ENCODE measurements around the gene TUNAR.

The TUNAR gene

GRCh38 chr14:95875831-95876760 is 536 bp upstream of the TUNAR start:
- FAIRE-seq: no peak

DNA sequence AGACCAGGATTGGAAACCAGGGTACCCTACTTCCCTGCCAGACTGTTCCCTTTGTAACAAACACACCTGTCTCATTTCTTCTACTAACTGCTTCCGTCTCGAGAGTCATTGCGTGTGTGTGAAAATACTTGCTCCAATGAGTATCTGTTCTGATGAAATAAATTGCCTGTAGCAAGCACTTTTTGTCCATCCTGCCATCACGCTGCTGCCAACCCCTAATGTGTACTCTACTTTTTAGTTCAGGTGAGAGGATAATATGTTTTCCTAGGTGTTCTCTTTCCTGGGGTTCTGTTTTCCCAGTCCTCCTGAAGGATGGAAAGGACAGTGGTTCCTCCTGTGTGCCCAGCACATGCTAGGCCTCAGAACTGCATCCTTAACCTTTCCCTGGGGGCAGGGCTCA is 1.0 kb downstream of the TUNAR start:
- FAIRE-seq: no peak

DNA sequence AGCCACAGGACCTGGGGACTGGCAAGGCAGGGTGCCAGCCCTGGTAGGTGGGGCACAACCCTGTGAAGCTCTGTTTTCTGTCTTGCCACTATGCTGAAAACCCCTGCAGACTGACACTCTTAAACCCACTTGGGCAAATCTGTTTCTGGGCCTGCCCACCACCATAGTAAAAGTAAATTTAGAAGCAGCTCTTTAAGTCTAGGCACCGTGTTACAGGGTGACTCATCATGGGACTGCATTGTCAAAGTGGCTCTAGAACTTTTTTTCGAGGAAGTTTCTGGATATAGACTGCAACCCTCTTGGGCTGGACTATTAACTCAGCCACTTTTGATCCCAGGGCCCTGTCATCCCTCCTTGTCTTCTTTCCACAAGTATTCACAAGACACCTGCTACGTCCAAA is 7.7 kb downstream of the TUNAR start:
- no peak for FAIRE-seq

- no peak for FAIRE-seq
Measured at GRCh38 chr14:95885278-95885677, 8.6 kb downstream of the TUNAR start.

DNA sequence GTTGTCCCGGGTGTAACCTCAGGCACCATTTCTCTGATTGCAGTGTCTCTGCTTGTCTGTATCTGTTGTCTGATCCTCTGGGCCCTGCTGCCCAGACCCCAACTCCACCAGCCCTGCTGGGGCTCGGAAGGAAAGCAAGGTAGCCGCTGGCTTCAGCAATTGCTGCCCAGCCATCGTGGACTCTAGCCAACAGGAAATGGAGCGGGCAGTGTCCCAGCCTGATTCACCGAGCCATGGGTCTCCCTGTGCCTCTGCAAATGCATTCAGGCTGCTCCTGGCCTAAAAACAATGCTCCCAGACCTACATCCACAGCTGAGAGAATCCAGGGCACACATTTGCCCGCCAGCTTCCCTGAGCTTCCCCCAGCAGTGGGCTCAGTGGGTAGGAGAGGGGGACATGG is 9.2 kb downstream of the TUNAR start:
- no peak for FAIRE-seq

DNA sequence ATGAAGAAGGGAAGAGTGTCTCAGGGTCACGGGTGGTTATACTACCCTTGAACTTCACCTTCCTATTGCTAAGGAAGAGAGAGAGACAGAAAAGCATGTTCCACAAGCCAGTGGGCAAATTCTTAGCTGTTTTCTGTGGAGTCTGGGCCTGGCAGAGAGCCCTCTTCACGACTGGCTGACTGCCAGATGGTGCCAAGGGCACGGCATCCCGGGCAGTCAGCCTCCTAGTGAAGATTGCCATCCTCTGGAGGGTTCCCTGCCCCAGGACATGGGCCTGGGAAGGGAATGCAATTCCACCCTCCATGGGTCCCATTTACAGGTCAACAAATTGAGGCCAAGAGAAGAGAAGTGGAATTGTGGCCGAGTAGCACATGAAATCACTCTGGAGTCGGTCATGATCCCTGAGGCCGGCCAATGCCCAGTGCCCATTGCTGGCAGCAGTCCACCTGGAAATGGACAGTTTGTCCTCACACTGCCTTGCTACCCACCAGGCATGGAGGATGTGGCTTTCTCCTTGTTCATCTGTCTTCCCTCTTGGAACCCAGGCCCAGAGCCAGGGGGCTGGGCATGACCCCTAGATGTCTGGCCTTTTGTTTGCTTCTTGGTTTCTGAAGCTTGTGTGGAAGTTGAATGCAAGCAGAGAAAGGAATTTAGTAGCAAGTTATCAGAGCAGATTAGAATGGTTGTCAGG is 9.9 kb downstream of the TUNAR start:
- FAIRE-seq: no peak

DNA sequence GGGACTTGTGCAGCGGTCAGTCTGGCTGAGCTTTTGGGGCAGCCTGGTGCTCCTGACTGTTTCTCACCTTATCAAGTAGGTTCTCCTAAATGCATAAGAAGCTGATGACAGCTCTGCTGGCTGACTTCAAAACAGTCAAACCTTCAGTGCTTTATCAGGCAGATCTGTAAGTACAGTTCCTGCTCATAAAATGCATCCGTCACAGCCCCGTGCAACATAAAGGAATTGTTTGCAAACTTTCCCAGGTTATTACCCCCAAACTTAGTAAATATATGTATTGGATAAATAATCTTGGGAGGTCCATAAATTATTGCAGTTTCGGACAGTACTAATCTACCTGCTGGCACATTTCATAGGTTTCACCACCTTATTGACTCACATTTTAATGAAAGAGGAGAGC is 10.7 kb downstream of the TUNAR start:
- FAIRE-seq: no peak

GRCh38 chr14:95889236-95889979 is 12.8 kb downstream of the TUNAR start:
- FAIRE-seq: no peak

DNA sequence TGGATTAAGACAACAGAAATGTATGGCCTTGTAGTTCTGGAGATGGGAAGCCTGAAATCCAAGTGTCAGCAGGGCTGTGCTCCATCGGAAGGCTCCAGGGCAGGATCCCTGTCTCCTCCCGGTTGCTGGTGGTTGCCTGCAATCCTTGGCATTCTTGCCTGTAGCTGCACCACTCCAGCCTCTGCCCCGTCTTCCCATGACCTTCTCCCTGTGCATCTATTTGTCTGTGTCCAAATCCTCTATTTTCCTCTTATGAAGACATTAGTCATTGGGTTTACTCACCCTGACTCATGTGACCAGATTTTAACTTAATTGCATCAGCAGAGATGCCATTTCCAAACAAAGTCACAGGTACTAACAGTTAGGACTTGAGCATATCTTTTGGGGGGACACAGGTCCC is 15.1 kb downstream of the TUNAR start:
- FAIRE-seq: no peak

- no peak for FAIRE-seq
Measured at GRCh38 chr14:95892142-95892541, 15.5 kb downstream of the TUNAR start.

GRCh38 chr14:95895720-95896119 is 19.1 kb downstream of the TUNAR start:
- no peak for FAIRE-seq

DNA sequence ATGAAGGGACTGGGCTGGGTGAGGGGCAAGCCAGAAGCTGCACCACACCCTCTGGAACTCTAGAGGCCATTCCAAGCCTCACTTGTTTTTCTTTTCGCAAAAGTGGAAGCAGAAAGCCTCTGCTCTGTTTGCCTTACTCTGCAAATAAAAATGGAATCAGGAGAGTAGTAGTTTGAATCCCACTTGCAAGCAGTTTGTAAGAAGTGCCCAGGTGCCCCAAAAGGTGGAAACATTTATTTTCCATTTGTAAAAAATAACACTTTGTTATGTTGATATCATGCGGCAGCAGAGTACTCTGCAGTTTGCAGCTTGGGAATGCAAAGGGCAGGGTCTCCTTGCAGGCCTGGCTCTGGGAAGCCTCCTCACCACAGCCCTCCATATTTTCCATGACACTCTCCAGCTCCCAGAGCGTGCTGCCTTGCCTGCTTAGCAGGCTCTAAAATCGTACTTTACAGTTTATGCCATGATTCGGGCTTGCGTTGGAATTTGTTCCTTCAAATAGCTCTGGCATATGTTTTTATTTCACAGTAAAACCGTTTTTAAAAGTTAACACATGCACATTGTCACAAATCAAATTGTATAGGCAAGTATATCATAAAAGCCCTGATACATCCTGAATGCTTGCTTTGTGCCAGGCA is 20.0 kb downstream of the TUNAR start:
- no peak for FAIRE-seq

GRCh38 chr14:95897280-95897679 is 20.6 kb downstream of the TUNAR start:
- FAIRE-seq: no peak

DNA sequence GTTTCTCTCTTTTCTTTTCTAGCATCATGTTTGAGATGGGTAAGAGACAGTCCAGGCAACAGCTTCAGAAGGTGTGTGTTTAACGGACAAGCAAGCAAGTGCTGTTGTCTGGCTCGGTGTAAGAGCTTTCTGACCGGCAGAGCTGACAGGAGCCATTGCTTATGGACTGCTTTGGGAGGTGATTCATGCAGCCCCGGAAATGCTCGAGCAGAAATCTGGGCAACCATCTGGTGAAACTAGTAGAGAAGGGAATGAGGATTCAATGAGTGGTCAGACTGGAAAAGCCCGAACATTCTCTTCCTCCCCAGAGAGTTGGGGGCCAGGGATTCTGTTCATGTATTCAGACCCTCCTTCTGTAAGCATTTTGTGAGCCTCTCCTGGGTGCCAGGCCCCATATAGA is 24.4 kb downstream of the TUNAR start:
- no peak for FAIRE-seq

DNA sequence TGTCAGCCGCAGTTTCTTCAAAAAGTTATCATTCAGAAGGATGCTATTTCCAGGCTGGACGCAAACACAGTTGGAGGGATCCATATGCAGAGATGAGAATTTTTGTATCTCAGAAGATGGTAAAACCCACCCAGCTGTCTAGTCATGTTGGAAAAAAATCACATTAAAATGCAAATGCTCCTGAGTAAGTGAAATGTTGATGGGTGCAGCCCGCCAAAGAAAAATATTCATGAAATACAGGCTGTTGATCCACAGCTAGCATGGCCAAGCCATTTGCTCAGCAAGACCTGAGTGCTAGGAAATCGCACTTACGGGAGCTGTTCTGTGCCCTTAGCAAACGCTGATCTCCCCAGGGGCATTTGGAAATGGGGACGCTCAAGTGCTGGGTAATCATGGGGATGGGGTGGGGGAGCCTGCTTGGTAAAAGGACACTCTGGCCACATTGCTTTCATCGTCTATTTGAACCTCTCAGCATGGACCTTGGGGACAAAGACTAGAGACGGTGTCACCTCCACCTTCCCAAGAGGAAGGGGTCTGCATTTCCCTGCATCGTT is 25.7 kb downstream of the TUNAR start:
- FAIRE-seq: no peak

DNA sequence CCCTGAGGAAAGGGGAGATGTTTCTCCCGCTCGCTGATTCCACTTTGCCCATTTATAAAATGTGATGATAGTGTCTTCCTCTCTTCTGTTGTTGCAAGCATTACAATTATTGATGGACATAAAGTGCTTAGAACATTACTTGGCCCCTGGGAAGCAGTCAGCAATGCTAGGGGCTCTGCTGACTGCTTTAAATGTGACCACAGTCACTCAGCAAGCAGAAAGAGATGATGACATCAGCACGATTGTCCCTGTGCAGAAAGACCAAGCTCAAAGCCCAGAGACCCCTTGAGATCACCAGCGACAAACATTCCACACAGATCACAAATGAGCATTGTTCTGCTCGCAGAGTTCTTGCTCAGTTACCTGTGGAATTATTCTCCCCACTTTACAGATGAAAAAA is 26.5 kb downstream of the TUNAR start:
- no peak for FAIRE-seq

DNA sequence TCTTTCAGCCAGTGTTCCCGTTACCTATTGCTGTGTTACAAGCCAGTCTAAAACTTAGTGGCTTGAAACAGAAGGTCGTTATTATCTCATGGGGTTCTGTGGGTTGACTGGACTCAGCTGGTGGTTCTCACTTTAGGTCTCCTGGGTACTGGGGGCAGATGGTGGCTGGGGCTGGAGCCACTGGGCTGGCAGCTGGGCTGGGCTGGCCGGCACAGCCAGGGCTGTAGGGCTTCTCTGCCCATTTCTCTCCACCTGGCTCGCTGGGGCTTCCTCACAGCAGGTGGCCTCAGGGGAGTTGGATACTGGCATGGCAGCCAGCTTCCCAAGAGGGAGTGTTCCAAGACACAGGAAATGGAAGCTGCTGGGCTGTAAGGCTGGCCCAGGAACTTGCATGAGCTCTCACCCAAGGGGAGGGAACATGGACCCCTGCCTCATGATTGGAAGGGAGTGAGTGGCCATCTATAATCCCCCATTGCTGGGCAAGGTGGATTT is 27.0 kb downstream of the TUNAR start:
- no peak for FAIRE-seq

- no peak for FAIRE-seq
Measured at GRCh38 chr14:95906591-95906990, 30.0 kb downstream of the TUNAR start.

GRCh38 chr14:95910628-95911027 is 34.0 kb downstream of the TUNAR start:
- no peak for FAIRE-seq

- FAIRE-seq: no peak
Measured at GRCh38 chr14:95911456-95911855, 34.8 kb downstream of the TUNAR start.

- FAIRE-seq: no peak
Measured at GRCh38 chr14:95915330-95915729, 38.7 kb downstream of the TUNAR start.

DNA sequence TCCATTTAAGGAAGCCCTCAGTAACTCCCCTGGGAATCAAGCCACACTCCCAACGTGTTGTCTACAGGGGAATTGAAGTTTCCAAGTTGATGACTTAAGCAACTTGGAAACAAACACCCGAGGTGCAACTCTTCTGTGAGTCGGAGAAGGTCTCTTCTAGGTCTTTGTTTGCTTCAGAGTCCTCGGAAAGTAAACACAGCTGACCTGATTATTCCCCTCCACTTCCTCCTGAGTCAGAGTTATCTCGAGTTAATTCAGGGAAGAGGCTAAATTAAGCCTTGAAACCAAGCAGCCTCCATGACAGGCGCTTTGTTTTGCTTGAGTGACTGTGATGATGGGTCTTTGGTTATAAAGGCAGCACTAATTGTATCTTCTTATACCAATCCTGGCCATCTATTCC is 41.8 kb downstream of the TUNAR start:
- no peak for FAIRE-seq

Data from endometrium (tissue), 2 donors.